ENCODE measurements around the gene EXOC4.

DNA sequence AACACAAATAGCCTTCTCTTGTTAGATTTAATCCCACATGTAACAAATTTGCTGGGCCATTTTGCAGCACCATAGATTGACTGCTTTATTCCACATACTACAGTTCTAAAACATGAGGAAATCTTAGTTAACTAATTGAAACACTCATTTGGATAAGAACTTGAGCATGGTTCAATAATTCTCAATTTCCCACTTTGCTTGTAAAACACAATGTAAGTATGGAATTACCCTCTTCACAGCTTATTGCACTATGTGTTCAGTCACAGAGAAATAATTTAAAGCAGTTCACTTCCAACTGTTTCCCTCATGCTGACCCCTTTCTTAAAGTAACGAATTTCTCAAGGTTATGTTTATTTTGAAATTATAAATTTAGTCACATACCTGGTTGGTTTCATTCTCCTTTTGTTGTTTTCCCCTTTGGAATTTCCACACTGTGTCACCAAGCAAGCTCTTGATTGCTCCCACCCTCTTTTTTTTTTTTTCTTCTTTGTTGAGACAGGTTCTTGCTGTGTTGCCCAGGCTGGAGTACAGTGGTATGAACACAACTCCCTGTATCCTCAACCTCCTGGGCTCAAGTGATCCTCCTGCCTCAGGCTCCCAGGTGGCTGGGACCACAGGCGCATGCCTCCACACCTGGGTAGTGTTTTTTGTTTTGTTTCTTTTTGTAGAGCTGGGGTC lies 425.4 kb downstream of the EXOC4 start:
- TF ChIP-seq POLR2A (IDR thresholded peaks at IDR 0.05; ENCODE audit: low read length): no peak
- no peak for TF ChIP-seq GATA1 (IDR thresholded peaks at IDR 0.05; ENCODE audit: low read depth, low read length)

All from erythroblast (primary cell).